CD4-positive, alpha-beta T cell (primary cell): ENCODE results near the gene MEST. TPM values are rescaled to one million over a fixed set of nuclear protein-coding genes. Genes with fewer than 3 reads are reported as not detected.
A peak's percentile ranks its signal among the peaks of the same experiment; 100 is the strongest.

Experiments
- ATAC-seq: fragments of 200-7000 bp; cut with Tn5 transposase; one replicate; pipeline ENCODE4 v1.10.0; 2022; ENCODE audit warnings: mild to moderate bottlenecking; ENCODE audit not compliant: poor library complexity
- CTCF ChIA-PET: fragments of 350-600 bp; sonication (Branson Sonifier 250); formaldehyde crosslinking; loops from one replicate; lab custom pipeline; 2021; ENCODE audit warnings: antibody characterized with exemption, inconsistent platforms; lab: Charles Lee
- POLR2A ChIA-PET: fragments of 350-600 bp; sonication (Branson Sonifier 250); formaldehyde crosslinking; loops from one replicate; lab custom pipeline; 2021; ENCODE audit warnings: antibody characterized with exemption, inconsistent platforms; lab: Charles Lee
- DNase-seq, 14 experiments: peaks; one replicate each; pipeline ENCODE4 v3.0.0-alpha.2; 2013 to 2020; ENCODE audit warnings: mixed read lengths in 2 of 14
- H3K27ac ChIP-seq, 2 donors: one replicate each; pipeline versions ENCODE4 v1.5.1 to v1.7.0; 2013; ENCODE audit warnings: low read length in 2 of 2, low read depth in 1 of 2, mild to moderate bottlenecking in 1 of 2
- H3K27me3 ChIP-seq, 2 experiments: 1 replicate in 1 of 2; 2 replicates in 1 of 2; pipeline versions ENCODE4 v1.6.1 to v1.7.0; 2013; ENCODE audit warnings: low read length in 2 of 2, control low read depth in 1 of 2, mild to moderate bottlenecking in 1 of 2, moderate library complexity in 1 of 2; ENCODE audit not compliant: insufficient read depth in 2 of 2, control insufficient read depth in 1 of 2
- H3K36me3 ChIP-seq: one replicate; pipeline ENCODE4 v1.6.1; 2013; ENCODE audit warnings: low read length, control low read depth; ENCODE audit not compliant: insufficient read depth
- H3K4me1 ChIP-seq: one replicate; pipeline ENCODE4 v1.6.1; 2013; ENCODE audit warnings: low read length, control low read depth; ENCODE audit not compliant: insufficient read depth
- H3K4me3 ChIP-seq: one replicate; pipeline ENCODE4 v1.5.1; 2013; ENCODE audit warnings: mild to moderate bottlenecking, low read length, moderate library complexity
- H3K9me3 ChIP-seq, 2 experiments: 1 replicate in 1 of 2; 2 replicates in 1 of 2; pipeline versions ENCODE4 v1.6.1 to v1.7.0; 2013; ENCODE audit warnings: low read length in 2 of 2, mild to moderate bottlenecking in 2 of 2, control low read depth in 1 of 2, moderate library complexity in 1 of 2; ENCODE audit not compliant: control insufficient read depth in 1 of 2, insufficient read depth in 1 of 2
- H3K27ac Mint-ChIP-seq: one replicate; pipeline ENCODE4 v1.8.0; 2020; ENCODE audit warnings: mixed read lengths
- H3K27me3 Mint-ChIP-seq: one replicate; pipeline ENCODE4 v1.8.0; 2021; ENCODE audit warnings: mixed read lengths
- H3K36me3 Mint-ChIP-seq: one replicate; pipeline ENCODE4 v1.8.0; 2021; ENCODE audit warnings: low read depth, mixed read lengths
- H3K4me1 Mint-ChIP-seq: one replicate; pipeline ENCODE4 v1.8.0; 2021; ENCODE audit warnings: low read depth, mixed read lengths
- H3K4me3 Mint-ChIP-seq: one replicate; pipeline ENCODE4 v1.8.0; 2020; ENCODE audit warnings: mild to moderate bottlenecking, mixed read lengths
- H3K9me3 Mint-ChIP-seq: one replicate; pipeline ENCODE4 v1.8.0; 2020; ENCODE audit warnings: mixed read lengths
- CTCF ChIP-seq: fragments of 200-600 bp; IDR thresholded peaks from one replicate; pipeline ENCODE4 v1.8.0; 2022; ENCODE audit warnings: antibody characterized with exemption, mild to moderate bottlenecking
- intact Hi-C, 2 experiments: fragments of 100-400 bp; cut with DNase I in 1 of 2; cut with micrococcal nuclease in 1 of 2; formaldehyde crosslinking; loops; one replicate each; pipeline versions ENCODE4 v1.15.1 to v1.9.0; 2023 to 2025; cut with DNase I, micrococcal nuclease
- total RNA-seq, 174 experiments: library from RNA in 2 of 174; stranded (reverse) in 2 of 174; gene quantifications; one replicate each; pipeline ENCODE4 v1.2.3 and lab custom pipeline; 2021 to 2026

Gene MEST
- total RNA-seq, 2 experiments from 2014 or later, result 2.7 to 2.9 TPM

- ATAC-seq, result no peak
- intact Hi-C loops, result loop anchor here (5.0 to 10.0 kb wide), 3 partner anchors 86 to 266 kb away; no protein-coding TSS in a partner anchor
- Histone ChIP-seq H3K4me3 (no peak overlapping the region), H3K27me3 (peaks cover 18 to 33% of the 10 kb centered on the region in 2 experiments), H3K27ac (no peak overlapping the region), H3K36me3 (no peaks in the 10 kb centered on the region), H3K9me3 (peaks cover 0 to 24% of the 10 kb centered on the region in 2 experiments), H3K4me1 (peaks cover 42% of the 10 kb centered on the region)
- POLR2A ChIA-PET, result no interaction called here
- Mint-ChIP-seq H3K27ac (no peak overlapping the region), H3K4me3 (peak overlapping the region; percentile 42), H3K9me3 (no peaks in the 10 kb centered on the region), H3K27me3 (peaks cover 73% of the 10 kb centered on the region), H3K36me3 (no peaks in the 10 kb centered on the region), H3K4me1 (peaks cover 37% of the 10 kb centered on the region)
- DNase-seq, result no peak
- CTCF ChIA-PET, result no interaction called here
- no peak for TF ChIP-seq CTCF
Observed at GRCh38 chr7:130488392-130489139, 3.3 kb upstream of the MEST start.

GRCh38 chr7:130489140-130489983 is 2.5 kb upstream of the MEST start:
- no peak for TF ChIP-seq CTCF
- H3K27ac ChIP-seq, result no peak overlapping the region
- no peaks in the 10 kb centered on the region for H3K36me3 ChIP-seq
- H3K4me1 ChIP-seq, result peaks cover 43% of the 10 kb centered on the region
- Mint-ChIP-seq H3K27me3 (peaks cover 75% of the 10 kb centered on the region), H3K27ac (no peak overlapping the region), H3K4me3 (peak overlapping the region; percentile 17), H3K4me1 (peaks cover 37% of the 10 kb centered on the region), H3K36me3 (no peaks in the 10 kb centered on the region), H3K9me3 (no peaks in the 10 kb centered on the region)
- ATAC-seq (no peak), DNase-seq (no peak)
- H3K4me3 ChIP-seq, result no peak overlapping the region
- peaks cover 0 to 24% of the 10 kb centered on the region in 2 experiments for H3K9me3 ChIP-seq
- intact Hi-C loops, result loop anchor here (5.0 to 10.0 kb wide), 3 partner anchors 87 to 265 kb away; no protein-coding TSS in a partner anchor
- CTCF ChIA-PET, result no interaction called here
- peaks cover 21 to 36% of the 10 kb centered on the region in 2 experiments for H3K27me3 ChIP-seq
- POLR2A ChIA-PET, result no interaction called here

GRCh38 chr7:130490311-130490791 is 1.5 kb upstream of the MEST start:
- peaks cover 43% of the 10 kb centered on the region for H3K4me1 ChIP-seq
- no peak for DNase-seq
- H3K27ac ChIP-seq, result no peak overlapping the region
- no peak overlapping the region for H3K4me3 Mint-ChIP-seq
- ChIA-PET CTCF (no interaction called here), POLR2A (no interaction called here)
- H3K27me3 Mint-ChIP-seq, result peaks cover 76% of the 10 kb centered on the region
- peaks cover 25 to 29% of the 10 kb centered on the region in 2 experiments for H3K27me3 ChIP-seq
- no peaks in the 10 kb centered on the region for H3K36me3 ChIP-seq
- intact Hi-C loops, result loop anchor here in 1 of 2 experiments (5.0 kb wide), 1 partner anchor 418 kb away; the partner anchor contains the start of gene KLHDC10
- H3K27ac Mint-ChIP-seq, result no peak overlapping the region
- H3K36me3 Mint-ChIP-seq, result no peaks in the 10 kb centered on the region
- no peak overlapping the region for H3K4me3 ChIP-seq
- ATAC-seq, result no peak
- no peaks in the 10 kb centered on the region for H3K9me3 Mint-ChIP-seq
- peaks cover 0 to 24% of the 10 kb centered on the region in 2 experiments for H3K9me3 ChIP-seq
- no peak for TF ChIP-seq CTCF
- H3K4me1 Mint-ChIP-seq, result peaks cover 29% of the 10 kb centered on the region
